Activated CD8-positive, alpha-beta T cell treated with anti-CD3 and anti-CD28 coated beads, Interleukin-2, amount 10 ng/mL, durations not matched to agents 7 days and 5 days (primary cell): ENCODE results near the gene TTC33. TPM values are rescaled to one million over a fixed set of nuclear protein-coding genes. Genes with fewer than 3 reads are reported as not detected.
A peak's percentile ranks its signal among the peaks of the same experiment; 100 is the strongest.

Experiments
- ATAC-seq: fragments of 150-1000 bp; cut with Tn5 transposase; one replicate; pipeline ENCODE4 v1.10.0; 2021; ENCODE audit warnings: moderate library complexity
- CTCF ChIA-PET: fragments of 350-600 bp; sonication (Branson Sonifier 250); formaldehyde crosslinking; loops from one replicate; lab custom pipeline; 2021; ENCODE audit warnings: antibody characterized with exemption; lab: Charles Lee
- POLR2A ChIA-PET: fragments of 350-600 bp; sonication (Branson Sonifier 250); formaldehyde crosslinking; loops from one replicate; lab custom pipeline; 2021; ENCODE audit warnings: antibody characterized with exemption; lab: Charles Lee
- DNase-seq: peaks from one replicate; pipeline ENCODE4 v3.0.0-alpha.2; 2020
- H3K27ac Mint-ChIP-seq: one replicate; pipeline ENCODE4 v1.8.0; 2021; ENCODE audit warnings: mild to moderate bottlenecking, mixed read lengths
- H3K27me3 Mint-ChIP-seq: one replicate; pipeline ENCODE4 v1.8.0; 2021; ENCODE audit warnings: low read depth, mixed read lengths
- H3K36me3 Mint-ChIP-seq: one replicate; pipeline ENCODE4 v1.8.0; 2021; ENCODE audit warnings: low read depth, mixed read lengths
- H3K4me1 Mint-ChIP-seq: one replicate; pipeline ENCODE4 v1.8.0; 2021; ENCODE audit warnings: low read depth, mixed read lengths
- H3K4me3 Mint-ChIP-seq: one replicate; pipeline ENCODE4 v1.8.0; 2021; ENCODE audit warnings: mild to moderate bottlenecking, mixed read lengths
- H3K9me3 Mint-ChIP-seq: one replicate; pipeline ENCODE4 v1.8.0; 2022; ENCODE audit warnings: mixed read lengths; ENCODE audit not compliant: insufficient read depth
- total RNA-seq, 2 experiments: library from RNA; stranded (reverse); gene quantifications; one replicate each; pipeline ENCODE4 v1.2.3, GENCODE V29; 2021

The TTC33 gene
- total RNA-seq, 2 experiments from 2014 or later: 13.4 to 14.0 TPM

GRCh38 chr5:40521925-40522324, 233.8 kb downstream of the TTC33 start:
- Mint-ChIP-seq H3K4me3 (no peak overlapping the region), H3K36me3 (peaks cover 4% of the 10 kb centered on the region), H3K4me1 (peaks cover 4% of the 10 kb centered on the region), H3K9me3 (peaks cover 4% of the 10 kb centered on the region), H3K27me3 (no peaks in the 10 kb centered on the region), H3K27ac (no peak overlapping the region)
- POLR2A ChIA-PET: no interaction called here
- CTCF ChIA-PET: no interaction called here
- no peak for DNase-seq
- ATAC-seq: no peak

- ChIA-PET POLR2A (no interaction called here), CTCF (no interaction called here)
- H3K36me3 Mint-ChIP-seq: peaks cover 7% of the 10 kb centered on the region
- peaks cover 4% of the 10 kb centered on the region for H3K9me3 Mint-ChIP-seq
- H3K27ac Mint-ChIP-seq: no peak overlapping the region
- ATAC-seq (no peak), DNase-seq (no peak)
- no peak overlapping the region for H3K4me3 Mint-ChIP-seq
- H3K27me3 Mint-ChIP-seq: no peaks in the 10 kb centered on the region
- H3K4me1 Mint-ChIP-seq: peaks cover 6% of the 10 kb centered on the region
Observed at GRCh38 chr5:40521108-40521785, 234.5 kb downstream of the TTC33 start.

GRCh38 chr5:40518485-40518917, 237.3 kb downstream of the TTC33 start:
- Mint-ChIP-seq H3K36me3 (peaks cover 22% of the 10 kb centered on the region), H3K27me3 (no peaks in the 10 kb centered on the region), H3K27ac (no peak overlapping the region), H3K9me3 (peaks cover 3% of the 10 kb centered on the region), H3K4me1 (peaks cover 27% of the 10 kb centered on the region), H3K4me3 (no peak overlapping the region)
- ChIA-PET CTCF (interaction anchor here (1.3 kb wide), 1 partner anchor 11 kb away, joined by 5 read pairs; no protein-coding TSS in a partner anchor), POLR2A (no interaction called here)
- DNase-seq (no peak), ATAC-seq (no peak)

GRCh38 chr5:40515476-40515875, 240.3 kb downstream of the TTC33 start:
- no peak for ATAC-seq
- POLR2A ChIA-PET: interaction anchor here (0.7 kb wide), 1 partner anchor 401 kb away, joined by 3 read pairs; no protein-coding TSS in a partner anchor

GRCh38 chr5:40514976-40515375, 240.8 kb downstream of the TTC33 start:
- POLR2A ChIA-PET: interaction anchor here (0.5 kb wide), 1 partner anchor 171 kb away, joined by 4 read pairs; no protein-coding TSS in a partner anchor
- Mint-ChIP-seq H3K4me1 (peaks cover 27% of the 10 kb centered on the region), H3K9me3 (peaks cover 4% of the 10 kb centered on the region), H3K4me3 (no peak overlapping the region), H3K36me3 (peaks cover 25% of the 10 kb centered on the region), H3K27me3 (no peaks in the 10 kb centered on the region), H3K27ac (peak overlapping the region; percentile 62)
- CTCF ChIA-PET: interaction anchor here (1.4 kb wide), 1 partner anchor 137 kb away, joined by 3 read pairs; no protein-coding TSS in a partner anchor
- ATAC-seq (peak; percentile 36), DNase-seq (no peak)

More at GRCh38 chr5:40515476-40515875, 240.3 kb downstream of the TTC33 start:
- Mint-ChIP-seq H3K9me3 (peaks cover 4% of the 10 kb centered on the region), H3K4me1 (peaks cover 27% of the 10 kb centered on the region), H3K4me3 (no peak overlapping the region), H3K36me3 (peaks cover 25% of the 10 kb centered on the region), H3K27ac (peak overlapping the region; percentile 62), H3K27me3 (no peaks in the 10 kb centered on the region)
- CTCF ChIA-PET: interaction anchor here (1.4 kb wide), 1 partner anchor 137 kb away, joined by 3 read pairs; no protein-coding TSS in a partner anchor
- DNase-seq: no peak

GRCh38 chr5:40511801-40512200, 244.0 kb downstream of the TTC33 start:
- no peak for ATAC-seq
- H3K36me3 Mint-ChIP-seq: peaks cover 23% of the 10 kb centered on the region
- H3K27me3 Mint-ChIP-seq: no peaks in the 10 kb centered on the region
- peaks cover 22% of the 10 kb centered on the region for H3K4me1 Mint-ChIP-seq
- peaks cover 4% of the 10 kb centered on the region for H3K9me3 Mint-ChIP-seq
- POLR2A ChIA-PET: no interaction called here
- H3K4me3 Mint-ChIP-seq: no peak overlapping the region
- H3K27ac Mint-ChIP-seq: no peak overlapping the region
- DNase-seq: no peak
- CTCF ChIA-PET: interaction anchor here (0.8 to 1.5 kb wide), 2 partner anchors 23 to 168 kb away, joined by 3 to 5 read pairs; partner anchors contain the start of gene PTGER4

GRCh38 chr5:40507095-40507494, 248.7 kb downstream of the TTC33 start:
- no peaks in the 10 kb centered on the region for H3K27me3 Mint-ChIP-seq
- peaks cover 5% of the 10 kb centered on the region for H3K4me1 Mint-ChIP-seq
- H3K27ac Mint-ChIP-seq: no peak overlapping the region
- H3K9me3 Mint-ChIP-seq: peaks cover 4% of the 10 kb centered on the region
- no peak for ATAC-seq
- H3K36me3 Mint-ChIP-seq: peaks cover 4% of the 10 kb centered on the region
- CTCF ChIA-PET: interaction anchor here (1.0 to 1.8 kb wide), 2 partner anchors 11 to 173 kb away, joined by 3 to 5 read pairs; no protein-coding TSS in a partner anchor
- H3K4me3 Mint-ChIP-seq: no peak overlapping the region
- POLR2A ChIA-PET: no interaction called here
- DNase-seq: no peak

GRCh38 chr5:40505031-40505430, 250.7 kb downstream of the TTC33 start:
- DNase-seq (no peak), ATAC-seq (no peak)
- Mint-ChIP-seq H3K27ac (no peak overlapping the region), H3K4me1 (peaks cover 5% of the 10 kb centered on the region), H3K4me3 (no peak overlapping the region), H3K36me3 (peaks cover 2% of the 10 kb centered on the region), H3K9me3 (no peaks in the 10 kb centered on the region), H3K27me3 (no peaks in the 10 kb centered on the region)
- ChIA-PET POLR2A (no interaction called here), CTCF (no interaction called here)

GRCh38 chr5:40503439-40503838, 252.3 kb downstream of the TTC33 start:
- ATAC-seq: peak; percentile 63
- H3K27me3 Mint-ChIP-seq: no peaks in the 10 kb centered on the region
- H3K9me3 Mint-ChIP-seq: no peaks in the 10 kb centered on the region
- peaks cover 5% of the 10 kb centered on the region for H3K4me1 Mint-ChIP-seq
- ChIA-PET CTCF (no interaction called here), POLR2A (no interaction called here)
- H3K27ac Mint-ChIP-seq: no peak overlapping the region
- no peak for DNase-seq
- H3K4me3 Mint-ChIP-seq: no peak overlapping the region
- H3K36me3 Mint-ChIP-seq: no peaks in the 10 kb centered on the region

- ChIA-PET POLR2A (no interaction called here), CTCF (no interaction called here)
- no peaks in the 10 kb centered on the region for H3K9me3 Mint-ChIP-seq
- H3K4me3 Mint-ChIP-seq: no peak overlapping the region
- H3K27me3 Mint-ChIP-seq: no peaks in the 10 kb centered on the region
- H3K36me3 Mint-ChIP-seq: no peaks in the 10 kb centered on the region
- DNase-seq (no peak), ATAC-seq (no peak)
- no peak overlapping the region for H3K27ac Mint-ChIP-seq
- peaks cover 5% of the 10 kb centered on the region for H3K4me1 Mint-ChIP-seq
Observed at GRCh38 chr5:40502736-40503135, 253.0 kb downstream of the TTC33 start.

- Mint-ChIP-seq H3K27ac (no peak overlapping the region), H3K4me3 (no peak overlapping the region), H3K4me1 (peaks cover 5% of the 10 kb centered on the region), H3K36me3 (no peaks in the 10 kb centered on the region), H3K9me3 (no peaks in the 10 kb centered on the region), H3K27me3 (no peaks in the 10 kb centered on the region)
- ChIA-PET CTCF (interaction anchor here (1.2 kb wide), 1 partner anchor 17 kb away, joined by 3 read pairs; no protein-coding TSS in a partner anchor), POLR2A (no interaction called here)
- ATAC-seq (no peak), DNase-seq (no peak)
Observed at GRCh38 chr5:40501711-40502444, 253.9 kb downstream of the TTC33 start.
